Upper lobe of right lung (tissue), 1 donor: ENCODE results near the gene KRI1. TPM values are rescaled to one million over a fixed set of nuclear protein-coding genes. Genes with fewer than 3 reads are reported as not detected.
A peak's percentile ranks its signal among the peaks of the same experiment; 100 is the strongest.

ENCODE experiments used
- ATAC-seq: fragments of 200-7000 bp; cut with Tn5 transposase; one replicate; pipeline ENCODE4 v1.9.1; 2020; ENCODE audit warnings: mild to moderate bottlenecking, moderate library complexity
- DNase-seq: peaks from one replicate; pipeline ENCODE4 v3.0.0-alpha.2; 2020
- H3K27ac ChIP-seq: fragments of 200-600 bp; one replicate; pipeline ENCODE4 v1.8.0; 2022
- H3K27me3 ChIP-seq: fragments of 200-600 bp; one replicate; pipeline ENCODE4 v1.8.0; 2022; ENCODE audit warnings: mild to moderate bottlenecking
- H3K36me3 ChIP-seq: fragments of 200-600 bp; one replicate; pipeline ENCODE4 v1.8.0; 2022
- H3K4me1 ChIP-seq: fragments of 200-600 bp; one replicate; pipeline ENCODE4 v1.8.0; 2022
- H3K4me3 ChIP-seq: fragments of 200-600 bp; one replicate; pipeline ENCODE4 v1.8.0; 2022; ENCODE audit warnings: mild to moderate bottlenecking
- H3K9me3 ChIP-seq: fragments of 200-600 bp; one replicate; pipeline ENCODE4 v1.8.0; 2022
- CTCF ChIP-seq: fragments of 200-600 bp; IDR thresholded peaks from one replicate; pipeline ENCODE4 v1.8.0; 2022; ENCODE audit warnings: antibody characterized with exemption
- intact Hi-C: fragments of 100-400 bp; cut with DNase I; formaldehyde crosslinking; loops from one replicate; pipeline ENCODE4 v1.11.0; 2022
- total RNA-seq: library from RNA; stranded (reverse); fragmentation: NEBNext Ultra II Directional; extraction: Animal tissue kit (Norgen Biotek cat#: 25700); gene quantifications from one replicate; pipeline ENCODE4 v1.2.1, GENCODE V29; 2021
- donor health status: DM: no; HTN: yes; CAD: no; lungs with severe emphysema.

Gene KRI1
- total RNA-seq, 1 donor from 2014 or later = 19.6 TPM

GRCh38 chr19:10517361-10517759, 48.5 kb downstream of the KRI1 start, which contains the start of gene S1PR5:
S1PR5 (minus strand) TSS chr19:10517447; CDS start chr19:10515011, 2,436 bp downstream.
- Histone ChIP-seq H3K36me3 (no peaks in the 10 kb centered on the region), H3K27ac (no peak within 1 kb of the TSS), H3K4me3 (peak within 1 kb of the TSS; percentile 38), H3K9me3 (no peaks in the 10 kb centered on the region), H3K4me1 (peaks cover 20% of the 10 kb centered on the region), H3K27me3 (peaks cover 75% of the 10 kb centered on the region)
- intact Hi-C loops = no loop called here
- peak; percentile 71 for DNase-seq
- TF ChIP-seq CTCF = no peak
- peak; percentile 46 for ATAC-seq

- intact Hi-C loops = no loop called here
- H3K27me3 ChIP-seq = peaks cover 75% of the 10 kb centered on the region
- no peak overlapping the region for H3K27ac ChIP-seq
- H3K4me1 ChIP-seq = peaks cover 20% of the 10 kb centered on the region
- no peak for TF ChIP-seq CTCF
- H3K36me3 ChIP-seq = no peaks in the 10 kb centered on the region
- no peak for DNase-seq
- ATAC-seq = no peak
- H3K4me3 ChIP-seq = peak overlapping the region; percentile 38
- H3K9me3 ChIP-seq = no peaks in the 10 kb centered on the region
Observed at GRCh38 chr19:10516671-10517286, 49.0 kb downstream of the KRI1 start.

- peak; percentile 9 for ATAC-seq
- no peak overlapping the region for H3K4me3 ChIP-seq
- H3K9me3 ChIP-seq = no peaks in the 10 kb centered on the region
- peaks cover 75% of the 10 kb centered on the region for H3K27me3 ChIP-seq
- no peak overlapping the region for H3K27ac ChIP-seq
- no peaks in the 10 kb centered on the region for H3K36me3 ChIP-seq
- TF ChIP-seq CTCF = no peak
- intact Hi-C loops = no loop called here
- no peak for DNase-seq
- peaks cover 20% of the 10 kb centered on the region for H3K4me1 ChIP-seq
Observed at GRCh38 chr19:10516064-10516385, 49.8 kb downstream of the KRI1 start.

- no peak for DNase-seq
- Histone ChIP-seq H3K36me3 (no peaks in the 10 kb centered on the region), H3K27me3 (peaks cover 67% of the 10 kb centered on the region), H3K4me3 (no peak overlapping the region), H3K27ac (no peak overlapping the region), H3K4me1 (peaks cover 24% of the 10 kb centered on the region), H3K9me3 (no peaks in the 10 kb centered on the region)
- ATAC-seq = no peak
- intact Hi-C loops = no loop called here
- TF ChIP-seq CTCF = no peak
Observed at GRCh38 chr19:10514211-10515145, 51.3 kb downstream of the KRI1 start.

- ATAC-seq (no peak), DNase-seq (no peak)
- intact Hi-C loops = no loop called here
- Histone ChIP-seq H3K27me3 (peaks cover 55% of the 10 kb centered on the region), H3K36me3 (no peaks in the 10 kb centered on the region), H3K9me3 (no peaks in the 10 kb centered on the region), H3K4me3 (no peak overlapping the region), H3K27ac (no peak overlapping the region), H3K4me1 (peaks cover 17% of the 10 kb centered on the region)
- TF ChIP-seq CTCF = no peak
Observed at GRCh38 chr19:10513223-10513622, 52.6 kb downstream of the KRI1 start.
